GOT3 (cell line): ENCODE measurements around the gene OR2T10.
"Not testable (repeated sequence)": the region's sequence is repeated elsewhere in the genome, so short reads cannot be mapped to it uniquely, and the experiment has no call there.

Source experiments
- DNase-seq: peaks from one replicate; lab custom pipeline; 2025; ENCODE audit warnings: mixed read lengths; lab: John Stamatoyannopoulos, UW

OR2T10 gene

GRCh38 chr1:248593226-248593625, 4.3 kb downstream of the OR2T10 start:
- DNase-seq = no peak

GRCh38 chr1:248592655-248593054, 4.8 kb downstream of the OR2T10 start:
- no peak for DNase-seq

GRCh38 chr1:248590055-248590454, 7.4 kb downstream of the OR2T10 start:
- no peak for DNase-seq

- no peak for DNase-seq
Measured at GRCh38 chr1:248589334-248589733, 8.2 kb downstream of the OR2T10 start.

- no peak for DNase-seq
Measured at GRCh38 chr1:248585266-248585665, 12.2 kb downstream of the OR2T10 start.

- no peak for DNase-seq
Measured at GRCh38 chr1:248576260-248576980, 21.1 kb downstream of the OR2T10 start.

GRCh38 chr1:248574657-248575056, 22.8 kb downstream of the OR2T10 start, which contains the start of gene OR2T34:
OR2T34 (minus strand) TSS chr1:248574757; CDS start chr1:248574757, 0 bp downstream.
- not testable (repeated sequence) for DNase-seq

- DNase-seq = not testable (repeated sequence)
Measured at GRCh38 chr1:248573856-248574255, 23.6 kb downstream of the OR2T10 start.

- not testable (repeated sequence) for DNase-seq
Measured at GRCh38 chr1:248572049-248572448, 25.5 kb downstream of the OR2T10 start.

GRCh38 chr1:248570811-248571210, 26.7 kb downstream of the OR2T10 start:
- DNase-seq = not testable (repeated sequence)

GRCh38 chr1:248569049-248569448, 28.5 kb downstream of the OR2T10 start:
- not testable (repeated sequence) for DNase-seq

- not testable (repeated sequence) for DNase-seq
Measured at GRCh38 chr1:248565530-248566373, 31.7 kb downstream of the OR2T10 start.

- not testable (repeated sequence) for DNase-seq
Measured at GRCh38 chr1:248562672-248563071, 34.8 kb downstream of the OR2T10 start, which contains the start of gene OR2T29. OR2T29 (minus strand) TSS chr1:248562772; CDS start chr1:248559491, 3,281 bp downstream.

GRCh38 chr1:248551027-248551426, 46.5 kb downstream of the OR2T10 start:
- DNase-seq = not testable (repeated sequence)

- not testable (repeated sequence) for DNase-seq
Measured at GRCh38 chr1:248547383-248547782, 50.1 kb downstream of the OR2T10 start.
